HUES48 (cell line): ENCODE data around the gene AIFM1.
A peak's percentile ranks its signal among the peaks of the same experiment; 100 is the strongest.

Experiments
- H3K27ac ChIP-seq: one replicate; pipeline ENCODE4 v1.7.0; 2013; ENCODE audit warnings: low read depth, low read length, inconsistent platforms
- H3K27me3 ChIP-seq: 2 replicates; pipeline ENCODE4 v1.6.1; 2013; ENCODE audit warnings: mild to moderate bottlenecking, low read length; ENCODE audit not compliant: control insufficient read depth, insufficient read depth
- H3K36me3 ChIP-seq: 2 replicates; pipeline ENCODE4 v1.6.1; 2013; ENCODE audit warnings: low read length; ENCODE audit not compliant: control insufficient read depth, insufficient read depth
- H3K4me1 ChIP-seq: 2 replicates; pipeline ENCODE4 v1.6.1; 2013; ENCODE audit warnings: mild to moderate bottlenecking, low read length; ENCODE audit not compliant: control insufficient read depth, insufficient read depth
- H3K4me3 ChIP-seq: 2 replicates; pipeline ENCODE4 v1.5.1; 2013; ENCODE audit warnings: mild to moderate bottlenecking, low read depth, low read length
- H3K9ac ChIP-seq: 2 replicates; pipeline ENCODE4 v1.6.1; 2013; ENCODE audit warnings: mild to moderate bottlenecking, low read depth, low read length, moderate library complexity
- H3K9me3 ChIP-seq: 2 replicates; pipeline ENCODE4 v1.6.1; 2013; ENCODE audit warnings: low read length; ENCODE audit not compliant: control insufficient read depth, insufficient read depth

Gene AIFM1

DNA sequence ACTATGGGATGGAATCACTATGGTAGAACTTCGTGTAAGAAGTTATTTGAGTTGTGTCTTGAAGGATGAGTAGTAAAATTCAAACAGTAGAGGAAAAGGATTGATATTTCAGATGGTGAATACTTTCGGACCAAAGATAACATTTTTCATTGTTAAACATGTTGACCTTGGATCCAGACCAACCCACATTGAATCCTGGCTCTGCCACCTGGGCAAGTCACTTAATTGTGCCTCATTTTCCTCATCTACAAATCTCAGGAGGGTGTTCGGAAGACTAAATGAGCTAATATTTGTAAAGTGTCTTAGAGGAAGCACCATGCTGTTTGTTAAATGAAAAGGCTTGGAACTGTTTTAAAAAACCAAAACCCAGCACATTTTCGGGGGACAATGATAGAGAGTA, 1.4 kb upstream of the AIFM1 start:
- no peaks in the 10 kb centered on the region for H3K36me3 ChIP-seq
- H3K27ac ChIP-seq: no peak overlapping the region
- H3K9ac ChIP-seq: no peak overlapping the region
- H3K27me3 ChIP-seq: peaks cover 13% of the 10 kb centered on the region
- H3K9me3 ChIP-seq: no peaks in the 10 kb centered on the region
- peak overlapping the region; percentile 78 for H3K4me3 ChIP-seq
- peaks cover 19% of the 10 kb centered on the region for H3K4me1 ChIP-seq

DNA sequence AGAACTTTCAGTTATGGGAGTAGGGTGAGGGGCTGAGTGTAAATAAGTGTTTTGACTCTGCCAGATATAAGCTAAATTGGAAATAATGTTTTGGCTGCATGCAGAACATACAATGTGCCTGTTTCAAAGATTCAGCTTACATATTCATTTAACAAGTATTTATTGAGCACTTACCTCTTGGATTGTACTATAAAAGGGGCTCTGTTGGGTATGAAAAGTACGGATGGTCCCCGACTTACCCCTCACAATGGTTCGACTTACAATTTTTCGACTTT, 799 bp upstream of the AIFM1 start:
- H3K27ac ChIP-seq: no peak overlapping the region
- no peaks in the 10 kb centered on the region for H3K9me3 ChIP-seq
- H3K4me1 ChIP-seq: peaks cover 19% of the 10 kb centered on the region
- no peaks in the 10 kb centered on the region for H3K36me3 ChIP-seq
- H3K27me3 ChIP-seq: peaks cover 7% of the 10 kb centered on the region
- H3K4me3 ChIP-seq: peak overlapping the region; percentile 78
- no peak overlapping the region for H3K9ac ChIP-seq

DNA sequence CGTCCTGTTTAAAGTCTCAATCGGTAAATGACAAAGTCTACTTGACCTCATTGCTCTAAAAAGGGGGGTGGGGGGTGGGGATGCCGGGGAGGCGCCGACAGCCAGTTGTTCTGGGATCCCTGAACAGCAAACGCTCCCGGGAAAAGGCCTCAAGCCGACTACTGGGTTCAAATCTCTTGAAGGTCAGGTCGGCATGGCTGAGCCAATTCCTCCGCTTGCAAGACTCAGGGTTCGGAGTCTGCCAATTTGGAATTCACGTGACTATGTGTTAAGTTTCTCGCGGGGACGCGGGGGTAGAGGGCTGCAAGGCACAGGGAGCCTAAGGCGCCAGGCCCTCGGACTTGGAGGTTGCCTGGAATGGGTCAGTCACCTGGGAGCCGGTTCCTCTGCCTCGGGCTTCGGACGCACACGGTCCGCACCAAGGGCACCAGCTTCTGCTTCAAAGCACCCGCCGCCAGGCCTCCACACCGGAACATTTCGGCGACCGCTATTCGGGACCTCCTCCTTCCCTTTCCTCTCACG, 399 bp downstream of the AIFM1 start:
- Histone ChIP-seq H3K27ac (peak overlapping the region; percentile 82), H3K4me1 (peaks cover 13% of the 10 kb centered on the region), H3K36me3 (no peaks in the 10 kb centered on the region), H3K9ac (peak overlapping the region; percentile 79), H3K4me3 (peak overlapping the region; percentile 78), H3K27me3 (0 out of 2 replicates have a peak, but pooled peaks cover 3% of the 10 kb centered on the region), H3K9me3 (no peaks in the 10 kb centered on the region)

DNA sequence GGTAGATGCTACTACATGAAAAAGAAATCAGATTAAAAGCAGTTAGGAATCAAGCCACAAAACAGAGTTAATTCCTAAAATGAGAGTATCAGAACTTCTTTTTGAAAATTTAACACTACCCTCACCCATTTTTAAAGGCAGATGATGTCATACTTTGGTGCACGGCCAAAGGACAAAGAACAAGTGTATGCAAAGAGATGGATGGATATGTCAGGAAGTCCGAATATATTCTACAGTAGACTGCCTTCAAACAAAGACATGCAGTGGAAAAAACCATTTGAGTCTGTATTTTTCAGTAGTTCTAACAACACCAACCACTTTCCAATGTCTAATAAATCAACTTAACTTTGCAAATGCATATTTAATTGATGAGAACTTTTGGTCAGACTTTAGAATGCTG, 2.2 kb downstream of the AIFM1 start:
- H3K27ac ChIP-seq: no peak overlapping the region
- peaks cover 13% of the 10 kb centered on the region; the same call in 1 of the 2 replicates for H3K4me1 ChIP-seq
- H3K27me3 ChIP-seq: no peaks in the 10 kb centered on the region
- no peaks in the 10 kb centered on the region for H3K36me3 ChIP-seq
- no peaks in the 10 kb centered on the region for H3K9me3 ChIP-seq
- H3K9ac ChIP-seq: no peak overlapping the region
- no peak overlapping the region for H3K4me3 ChIP-seq

DNA sequence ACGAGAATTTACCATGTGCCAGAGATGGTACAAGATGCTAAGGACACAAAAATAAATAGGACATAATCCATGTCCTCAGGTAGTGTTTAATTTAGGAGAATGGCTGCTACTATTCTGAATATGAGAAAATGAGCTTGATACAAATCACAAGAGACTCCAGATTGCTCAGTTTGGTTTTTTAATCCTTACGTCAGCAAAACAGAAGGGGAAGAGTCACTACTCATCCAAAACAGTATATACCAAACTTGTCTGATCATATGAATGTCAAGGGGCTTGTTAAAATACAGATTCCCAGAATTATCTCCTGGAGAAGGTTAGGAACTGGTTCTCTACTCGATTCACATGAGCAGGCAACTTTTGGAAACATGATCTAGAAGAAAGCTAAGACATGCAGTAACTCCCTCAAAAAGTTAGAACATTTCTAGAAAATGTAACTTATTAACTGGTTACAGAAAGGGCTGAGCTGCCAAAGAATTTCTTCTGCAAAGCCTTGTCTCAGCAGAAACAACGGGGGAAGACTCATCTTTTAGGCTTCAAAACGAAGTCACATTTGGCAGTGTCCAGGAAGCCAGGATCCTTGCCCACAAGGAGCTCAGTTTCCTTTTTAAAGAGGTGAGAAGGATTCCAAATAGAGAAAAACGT, 3.4 kb downstream of the AIFM1 start:
- Histone ChIP-seq H3K4me3 (no peak overlapping the region), H3K9ac (no peak overlapping the region), H3K27me3 (no peaks in the 10 kb centered on the region), H3K36me3 (no peaks in the 10 kb centered on the region), H3K4me1 (peaks cover 13% of the 10 kb centered on the region; the same call in 1 of the 2 replicates), H3K27ac (no peak overlapping the region), H3K9me3 (no peaks in the 10 kb centered on the region)

DNA sequence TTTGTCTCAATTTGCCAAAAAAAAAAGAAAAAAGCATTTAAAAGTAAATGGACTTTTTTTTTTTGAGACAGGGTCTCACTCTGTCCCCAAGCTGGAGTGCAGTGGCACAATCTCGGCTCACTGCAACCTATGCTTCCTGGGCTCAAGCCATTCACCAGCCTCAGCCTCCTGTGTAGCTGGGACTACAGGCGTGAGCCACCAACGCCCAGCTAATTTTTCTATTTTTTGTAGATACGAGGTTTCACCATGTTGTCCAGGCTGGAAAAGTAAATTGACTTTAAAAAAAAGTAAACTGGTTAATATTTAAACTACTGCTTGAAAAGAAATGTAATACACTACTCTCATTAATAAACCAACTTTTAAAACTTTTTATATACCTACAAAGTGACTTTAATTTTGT, 5.9 kb downstream of the AIFM1 start:
- Histone ChIP-seq H3K27ac (no peak overlapping the region), H3K9ac (no peak overlapping the region), H3K4me1 (peaks cover 7% of the 10 kb centered on the region; the same call in 1 of the 2 replicates), H3K36me3 (peaks cover 4% of the 10 kb centered on the region), H3K27me3 (no peaks in the 10 kb centered on the region), H3K4me3 (no peak overlapping the region), H3K9me3 (no peaks in the 10 kb centered on the region)

DNA sequence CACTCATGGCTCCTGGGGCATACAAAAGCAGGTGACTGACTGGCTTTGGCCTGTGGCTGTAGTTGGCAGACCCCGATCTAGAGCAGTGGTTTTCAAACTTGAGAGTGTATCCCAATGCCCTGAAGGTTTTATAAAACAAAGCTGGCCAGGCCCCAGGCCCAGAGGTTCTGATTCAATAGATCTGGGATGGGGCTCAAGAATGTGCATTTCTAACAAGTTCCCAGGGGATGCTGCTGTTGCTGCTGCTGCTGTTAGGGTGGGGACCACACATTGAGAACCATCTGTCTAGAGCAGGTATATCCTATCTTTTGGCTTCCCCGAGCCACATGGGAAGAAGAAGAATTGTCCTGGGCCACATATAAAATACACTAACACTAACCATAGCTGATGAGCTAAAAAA, 7.3 kb downstream of the AIFM1 start:
- no peaks in the 10 kb centered on the region for H3K27me3 ChIP-seq
- no peaks in the 10 kb centered on the region for H3K4me1 ChIP-seq
- no peak overlapping the region for H3K9ac ChIP-seq
- peaks cover 12% of the 10 kb centered on the region for H3K36me3 ChIP-seq
- H3K9me3 ChIP-seq: no peaks in the 10 kb centered on the region
- H3K27ac ChIP-seq: no peak overlapping the region
- no peak overlapping the region for H3K4me3 ChIP-seq

DNA sequence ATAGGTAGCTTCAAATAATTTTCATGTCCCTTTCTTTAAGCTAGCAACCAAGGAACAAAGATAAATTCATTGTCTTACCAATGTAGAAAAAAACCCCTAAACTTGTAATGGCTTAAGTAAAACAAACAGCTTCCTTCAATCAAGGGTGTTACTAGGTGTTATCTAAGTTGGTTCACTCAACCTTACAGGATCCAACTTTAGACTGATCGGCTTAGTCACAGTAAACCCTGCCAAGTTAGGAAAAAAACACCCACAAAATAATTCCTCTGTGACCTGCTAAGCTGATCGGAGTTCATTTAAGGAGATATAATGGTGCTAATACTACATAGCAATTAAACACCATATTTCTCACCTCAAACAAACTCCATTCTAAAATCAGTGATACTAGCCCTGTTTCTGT, 10.1 kb downstream of the AIFM1 start:
- H3K4me1 ChIP-seq: no peaks in the 10 kb centered on the region
- H3K27ac ChIP-seq: no peak overlapping the region
- H3K36me3 ChIP-seq: peaks cover 12% of the 10 kb centered on the region
- H3K9me3 ChIP-seq: no peaks in the 10 kb centered on the region
- no peak overlapping the region for H3K9ac ChIP-seq
- no peak overlapping the region for H3K4me3 ChIP-seq
- H3K27me3 ChIP-seq: no peaks in the 10 kb centered on the region

DNA sequence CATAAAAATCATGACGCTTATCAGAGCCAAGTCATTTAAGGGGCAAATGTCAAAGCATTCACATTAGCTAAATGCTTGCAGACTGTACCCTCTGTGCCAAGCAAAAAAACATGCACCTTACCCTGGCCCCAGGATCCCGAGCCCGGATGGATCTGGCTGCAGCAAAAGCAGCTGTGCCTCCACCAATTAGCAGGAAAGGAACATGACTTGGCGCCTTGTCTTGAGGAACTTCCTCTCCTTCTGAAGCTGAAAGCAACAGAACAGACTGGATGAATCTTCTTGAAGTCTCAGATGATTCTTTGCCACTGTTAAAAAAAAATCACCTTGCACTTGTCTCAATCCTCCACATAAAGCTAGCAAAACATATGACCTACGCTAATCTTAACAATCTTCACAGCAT, 18.0 kb downstream of the AIFM1 start:
- H3K9me3 ChIP-seq: no peaks in the 10 kb centered on the region
- H3K27ac ChIP-seq: no peak overlapping the region
- H3K4me1 ChIP-seq: no peaks in the 10 kb centered on the region
- H3K27me3 ChIP-seq: no peaks in the 10 kb centered on the region; the same call in 1 of the 2 replicates
- H3K36me3 ChIP-seq: peaks cover 64% of the 10 kb centered on the region
- H3K9ac ChIP-seq: no peak overlapping the region
- H3K4me3 ChIP-seq: no peak overlapping the region

DNA sequence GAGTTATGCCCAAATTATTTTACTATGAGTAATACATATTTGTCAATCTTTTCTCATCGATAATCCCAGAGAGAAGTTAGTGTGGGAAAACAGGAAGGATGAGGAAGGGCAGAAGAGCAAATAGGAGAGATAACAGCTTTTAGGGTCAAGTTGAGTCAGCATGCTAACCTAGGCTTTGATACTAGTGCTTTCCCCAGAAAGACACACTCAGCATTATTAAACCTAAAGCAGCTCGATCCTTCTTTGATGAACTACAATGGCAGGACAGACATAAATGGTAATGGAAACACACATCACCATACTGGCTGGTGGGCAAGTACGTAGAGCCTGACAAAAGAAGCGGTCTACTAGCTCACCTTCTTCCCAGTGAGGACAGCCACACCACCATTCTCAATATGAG, 20.5 kb downstream of the AIFM1 start:
- H3K4me1 ChIP-seq: peaks cover 2% of the 10 kb centered on the region
- H3K9me3 ChIP-seq: no peaks in the 10 kb centered on the region
- no peak overlapping the region for H3K9ac ChIP-seq
- H3K4me3 ChIP-seq: no peak overlapping the region
- H3K27ac ChIP-seq: no peak overlapping the region
- peaks cover 10% of the 10 kb centered on the region for H3K27me3 ChIP-seq
- H3K36me3 ChIP-seq: peaks cover 79% of the 10 kb centered on the region

DNA sequence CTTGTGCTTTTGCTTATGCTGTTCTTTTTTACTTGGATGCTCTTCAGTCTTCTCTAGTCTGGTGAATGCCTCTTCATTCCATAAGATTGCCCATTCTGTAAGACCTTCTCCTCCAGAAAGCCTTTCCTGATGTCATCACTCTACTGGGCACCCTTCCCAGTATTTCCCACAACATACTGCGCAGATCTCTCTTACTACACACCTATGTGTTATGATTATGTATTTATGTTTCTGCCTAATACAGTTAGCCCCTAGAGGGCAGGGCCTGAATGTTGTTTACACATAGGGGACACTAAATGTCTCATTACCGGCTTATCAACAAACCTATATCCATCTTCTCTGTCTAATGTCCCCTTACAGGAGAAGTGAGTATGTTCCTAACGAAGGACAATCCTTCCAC, 21.1 kb downstream of the AIFM1 start:
- Histone ChIP-seq H3K36me3 (peaks cover 75% of the 10 kb centered on the region), H3K9ac (no peak overlapping the region)

More for the DNA sequence above, 21.1 kb downstream of the AIFM1 start:
- H3K4me1 ChIP-seq: peaks cover 7% of the 10 kb centered on the region
- H3K27ac ChIP-seq: no peak overlapping the region
- H3K4me3 ChIP-seq: no peak overlapping the region
- peaks cover 11% of the 10 kb centered on the region for H3K27me3 ChIP-seq
- H3K9me3 ChIP-seq: no peaks in the 10 kb centered on the region
